ENCODE data around the gene TXNRD2. TPM values are rescaled to one million over a fixed set of nuclear protein-coding genes. Genes with fewer than 3 reads are reported as not detected.

The TXNRD2 gene
- total RNA-seq, 1 experiment from 2014 or later = 22.4 TPM

DNA sequence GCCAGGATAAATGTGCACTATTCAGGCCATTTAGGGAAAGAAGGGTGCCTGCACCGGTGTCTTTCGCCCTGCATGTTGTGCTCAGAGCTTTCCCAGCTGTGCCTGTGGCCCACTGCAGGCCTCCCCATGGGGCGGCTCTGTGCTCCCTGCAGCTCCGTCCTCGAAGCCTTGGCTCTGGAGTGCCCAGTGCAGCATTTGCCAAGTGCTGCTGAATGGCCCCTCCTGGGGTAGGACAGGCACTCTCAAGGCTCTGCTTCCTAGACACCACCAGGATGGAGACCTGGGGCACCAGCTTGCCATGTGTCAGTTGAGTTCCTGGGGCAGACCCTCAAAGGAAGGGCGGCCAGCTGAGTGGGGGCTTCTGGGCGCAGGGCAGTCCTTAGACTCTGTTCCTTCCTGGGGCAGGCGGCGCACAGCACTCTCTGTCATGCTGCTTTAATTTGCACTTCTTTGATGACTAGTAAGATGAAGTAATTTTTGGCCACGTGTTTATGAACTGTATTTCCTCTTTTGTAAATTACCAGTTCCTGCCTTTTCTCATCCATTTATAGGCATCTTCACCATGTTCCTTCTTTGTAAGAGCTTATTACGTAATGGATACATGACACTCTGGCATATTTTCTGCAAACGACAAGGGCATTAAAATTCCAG, 54.9 kb downstream of the TXNRD2 start:
- Histone ChIP-seq H2AFZ (no peak overlapping the region), H3K9me3 (ENCODE audit: insufficient read depth, low read depth) (no peaks in the 10 kb centered on the region), H3K27ac (no peak overlapping the region), H3K4me1 (replicated peaks; ENCODE audit: insufficient read depth) (peaks cover 23% of the 10 kb centered on the region), H3K9me2 (ENCODE audit: insufficient read depth) (no peaks in the 10 kb centered on the region), H4K20me1 (ENCODE audit: insufficient read depth) (no peaks in the 10 kb centered on the region; the same call in 1 of the 2 replicates), H3K4me3 (no peak overlapping the region), H3K4me2 (0 out of 2 replicates have a peak overlapping the region, but pooled peaks have one; percentile 16), H3F3A (ENCODE audit: insufficient read depth, low read depth) (peaks cover 27% of the 10 kb centered on the region), H3K27me3 (ENCODE audit: insufficient read depth, low read depth) (no peaks in the 10 kb centered on the region), H3K36me3 (ENCODE audit: low read depth) (no peaks in the 10 kb centered on the region), H3K79me2 (ENCODE audit: low read depth) (no peaks in the 10 kb centered on the region)
- no peak for TF ChIP-seq EZH2 (IDR thresholded peaks at IDR 0.05; ENCODE audit: low read depth)
- TF ChIP-seq, protein P1, sequence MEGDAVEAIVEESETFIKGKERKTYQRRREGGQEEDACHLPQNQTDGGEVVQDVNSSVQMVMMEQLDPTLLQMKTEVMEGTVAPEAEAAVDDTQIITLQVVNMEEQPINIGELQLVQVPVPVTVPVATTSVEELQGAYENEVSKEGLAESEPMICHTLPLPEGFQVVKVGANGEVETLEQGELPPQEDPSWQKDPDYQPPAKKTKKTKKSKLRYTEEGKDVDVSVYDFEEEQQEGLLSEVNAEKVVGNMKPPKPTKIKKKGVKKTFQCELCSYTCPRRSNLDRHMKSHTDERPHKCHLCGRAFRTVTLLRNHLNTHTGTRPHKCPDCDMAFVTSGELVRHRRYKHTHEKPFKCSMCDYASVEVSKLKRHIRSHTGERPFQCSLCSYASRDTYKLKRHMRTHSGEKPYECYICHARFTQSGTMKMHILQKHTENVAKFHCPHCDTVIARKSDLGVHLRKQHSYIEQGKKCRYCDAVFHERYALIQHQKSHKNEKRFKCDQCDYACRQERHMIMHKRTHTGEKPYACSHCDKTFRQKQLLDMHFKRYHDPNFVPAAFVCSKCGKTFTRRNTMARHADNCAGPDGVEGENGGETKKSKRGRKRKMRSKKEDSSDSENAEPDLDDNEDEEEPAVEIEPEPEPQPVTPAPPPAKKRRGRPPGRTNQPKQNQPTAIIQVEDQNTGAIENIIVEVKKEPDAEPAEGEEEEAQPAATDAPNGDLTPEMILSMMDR (conservative IDR thresholded peaks at IDR 0.05) = no peak
- ChIA-PET CTCF (no interaction called here), POLR2A (ENCODE audit: unreplicated experiment) (no interaction called here)
- peak in 1 of 2 experiments; percentile 80 for DNase-seq
- intact Hi-C loops (cut with micrococcal nuclease; ENCODE audit: unreplicated experiment) = loop anchor here (10.0 kb wide), 1 partner anchor 122 kb away; the partner anchor contains the start of gene TBX1
- BruUV-seq (replicated peaks) = no TSS peak

DNA sequence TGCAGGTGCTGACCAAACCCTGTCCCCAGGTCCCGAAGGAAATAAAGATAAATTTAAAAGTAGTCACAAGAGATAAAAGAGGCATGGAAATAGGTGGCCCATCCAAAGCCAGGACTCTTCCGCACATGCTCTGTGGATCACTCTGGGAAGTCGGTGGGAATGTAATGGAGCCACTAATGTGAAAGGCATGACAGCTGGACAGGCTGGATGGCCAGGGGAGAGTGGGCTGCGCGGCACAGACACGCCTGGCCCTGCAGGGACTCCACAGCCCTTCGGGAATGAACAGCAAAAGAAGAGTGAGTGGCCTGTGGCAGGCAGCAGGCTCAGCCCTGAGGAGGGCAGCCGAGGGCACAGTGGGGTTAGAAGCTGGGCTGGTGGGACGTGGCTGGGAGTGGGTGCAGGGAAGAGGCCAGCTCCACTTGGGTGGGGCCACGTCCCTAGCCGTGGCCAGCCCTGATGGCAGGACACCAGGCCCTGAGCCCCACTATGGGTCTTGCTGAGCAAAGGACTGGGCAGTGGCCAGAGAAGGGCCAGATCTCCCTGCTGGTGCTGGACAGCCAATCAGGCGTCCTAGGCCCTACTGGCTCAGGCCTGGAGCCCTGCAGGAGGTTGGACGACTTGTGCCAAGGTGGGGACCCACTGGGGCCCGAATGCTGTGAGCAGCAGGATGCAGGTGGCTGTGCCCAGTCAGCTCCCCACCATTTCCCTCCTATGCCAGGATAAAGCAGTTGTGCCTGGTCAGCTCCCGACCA, 55.6 kb downstream of the TXNRD2 start:
- H3K79me2 ChIP-seq (ENCODE audit: low read depth) = no peaks in the 10 kb centered on the region
- no peak overlapping the region for H2AFZ ChIP-seq
- no peaks in the 10 kb centered on the region for H3K9me2 ChIP-seq (ENCODE audit: insufficient read depth)
- BruUV-seq (replicated peaks) = no TSS peak
- H3K36me3 ChIP-seq (ENCODE audit: low read depth) = no peaks in the 10 kb centered on the region
- H3K27ac ChIP-seq = no peak overlapping the region
- TF ChIP-seq, protein P1 (conservative IDR thresholded peaks at IDR 0.05) = no peak
- TF ChIP-seq EZH2 (IDR thresholded peaks at IDR 0.05; ENCODE audit: low read depth) = no peak
- H3K9me3 ChIP-seq (ENCODE audit: insufficient read depth, low read depth) = no peaks in the 10 kb centered on the region
- intact Hi-C loops (cut with micrococcal nuclease; ENCODE audit: unreplicated experiment) = loop anchor here (10.0 kb wide), 1 partner anchor 121 kb away; the partner anchor contains the start of gene TBX1
- DNase-seq = no peak
- no peaks in the 10 kb centered on the region; the same call in 1 of the 2 replicates for H4K20me1 ChIP-seq (ENCODE audit: insufficient read depth)
- no peak overlapping the region for H3K4me2 ChIP-seq
- H3K4me1 ChIP-seq (replicated peaks; ENCODE audit: insufficient read depth) = peaks cover 28% of the 10 kb centered on the region
- POLR2A ChIA-PET (ENCODE audit: unreplicated experiment) = no interaction called here
- no peaks in the 10 kb centered on the region for H3K27me3 ChIP-seq (ENCODE audit: insufficient read depth, low read depth)
- peaks cover 32% of the 10 kb centered on the region for H3F3A ChIP-seq (ENCODE audit: insufficient read depth, low read depth)
- no peak overlapping the region for H3K4me3 ChIP-seq
- CTCF ChIA-PET = no interaction called here

DNA sequence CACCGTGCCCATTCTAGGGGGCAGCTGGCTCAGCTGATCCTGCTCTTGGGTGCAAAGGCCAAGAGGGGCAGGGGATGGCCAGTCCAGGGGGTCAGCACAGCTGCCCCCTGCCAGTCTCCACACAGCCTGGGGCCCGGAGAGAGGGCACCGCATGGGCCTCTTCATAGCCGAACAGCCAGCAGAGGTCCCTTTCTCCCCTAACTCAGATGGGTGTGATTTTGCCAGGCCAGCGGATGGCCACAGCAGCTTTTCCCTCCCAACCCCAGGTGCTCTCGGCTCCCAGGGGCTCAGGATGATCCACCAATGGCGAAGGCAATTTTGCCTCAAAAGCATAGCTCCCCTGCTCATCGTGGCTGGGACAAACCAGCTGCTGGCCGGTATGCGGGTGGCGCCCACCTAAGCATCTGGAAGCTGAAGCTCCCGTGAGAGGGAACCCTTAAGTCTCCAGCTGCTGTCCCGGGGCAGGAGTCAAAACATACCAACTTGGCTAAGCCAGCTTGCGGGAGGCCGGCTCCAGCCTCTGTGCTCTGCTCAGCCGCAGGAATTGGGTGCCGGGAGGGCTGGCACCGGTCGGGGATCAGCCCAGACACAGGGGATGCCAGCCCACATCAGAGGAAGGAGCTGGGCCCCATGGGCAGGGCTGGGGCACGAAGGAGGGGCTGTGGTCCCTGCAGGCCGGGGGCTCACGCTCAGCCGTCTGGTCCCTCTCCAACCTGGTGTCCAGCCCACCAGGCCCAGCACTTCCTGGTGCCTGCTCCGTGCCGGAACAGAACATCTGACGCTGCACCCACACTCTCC, 56.5 kb downstream of the TXNRD2 start:
- no peak for DNase-seq
- no peak overlapping the region for H3K27ac ChIP-seq
- H3K79me2 ChIP-seq (ENCODE audit: low read depth) = no peaks in the 10 kb centered on the region
- peaks cover 32% of the 10 kb centered on the region for H3F3A ChIP-seq (ENCODE audit: insufficient read depth, low read depth)
- H2AFZ ChIP-seq = no peak overlapping the region
- H3K27me3 ChIP-seq (ENCODE audit: insufficient read depth, low read depth) = no peaks in the 10 kb centered on the region
- no peaks in the 10 kb centered on the region; the same call in 1 of the 2 replicates for H4K20me1 ChIP-seq (ENCODE audit: insufficient read depth)
- H3K4me1 ChIP-seq (replicated peaks; ENCODE audit: insufficient read depth) = peaks cover 37% of the 10 kb centered on the region
- no peak overlapping the region for H3K4me2 ChIP-seq
- ChIA-PET CTCF (no interaction called here), POLR2A (ENCODE audit: unreplicated experiment) (no interaction called here)
- intact Hi-C loops (cut with micrococcal nuclease; ENCODE audit: unreplicated experiment) = loop anchor here (10.0 kb wide), 1 partner anchor 120 kb away; the partner anchor contains the start of gene TBX1
- no peak overlapping the region for H3K4me3 ChIP-seq
- BruUV-seq (replicated peaks) = no TSS peak
- H3K9me3 ChIP-seq (ENCODE audit: insufficient read depth, low read depth) = no peaks in the 10 kb centered on the region
- no peaks in the 10 kb centered on the region for H3K9me2 ChIP-seq (ENCODE audit: insufficient read depth)
- TF ChIP-seq EZH2 (IDR thresholded peaks at IDR 0.05; ENCODE audit: low read depth) = no peak
- H3K36me3 ChIP-seq (ENCODE audit: low read depth) = no peaks in the 10 kb centered on the region

Data from PC-9 (cell line).